Esophagus squamous epithelium (tissue), 4 donors: ENCODE data around the gene SERPINC1.

Experiments
- CTCF ChIP-seq, 6 experiments: fragments of 450-650 bp in 4 of 6; fragments of 200-600 bp in 2 of 6; sonication (generic) in 2 of 6; IDR thresholded peaks; one replicate each; pipeline ENCODE4 v1.5.1; 2016 to 2019; ENCODE audit warnings: antibody characterized with exemption in 6 of 6, mild to moderate bottlenecking in 4 of 6, moderate library complexity in 4 of 6
- POLR2A ChIP-seq, 4 donors: fragments of 450-650 bp; IDR thresholded peaks; one replicate each; pipeline ENCODE4 v1.6.1; 2017; ENCODE audit warnings: antibody characterized with exemption in 4 of 4, mild to moderate bottlenecking in 4 of 4, moderate library complexity in 3 of 4

GRCh38 chr1:173857363-173857917 is 59.7 kb downstream of the SERPINC1 start:
- TF ChIP-seq CTCF (IDR thresholded peaks at IDR 0.05) (no peak), POLR2A (IDR thresholded peaks at IDR 0.05) (no peak)
